ENCODE results near the gene TRDN.

- no peak for TF ChIP-seq CREM (CRISPR knock-in tag; IDR thresholded peaks at IDR 0.05)
- TF ChIP-seq TEAD4 (CRISPR knock-in tag; IDR thresholded peaks at IDR 0.05), result no peak
- no peak for TF ChIP-seq NFE2L1 (CRISPR knock-in tag; IDR thresholded peaks at IDR 0.05)
- no peak for TF ChIP-seq CTCF (IDR thresholded peaks at IDR 0.05)
- TF ChIP-seq SP1 (CRISPR knock-in tag; conservative IDR thresholded peaks at IDR 0.05), result no peak
- no peak for TF ChIP-seq ATF2 (CRISPR knock-in tag; IDR thresholded peaks at IDR 0.05; ENCODE audit: borderline replicate concordance, low read depth)
These were observed 38.7 kb downstream of the TRDN start for GRCh38 chr6:123598011-123598410.
